ENCODE data around the gene GYS1.
A peak's percentile ranks its signal among the peaks of the same experiment; 100 is the strongest.

The GYS1 gene

GRCh38 chr19:48988286-48988685 is 4.8 kb downstream of the GYS1 start:
- no peak for DNase-seq

DNA sequence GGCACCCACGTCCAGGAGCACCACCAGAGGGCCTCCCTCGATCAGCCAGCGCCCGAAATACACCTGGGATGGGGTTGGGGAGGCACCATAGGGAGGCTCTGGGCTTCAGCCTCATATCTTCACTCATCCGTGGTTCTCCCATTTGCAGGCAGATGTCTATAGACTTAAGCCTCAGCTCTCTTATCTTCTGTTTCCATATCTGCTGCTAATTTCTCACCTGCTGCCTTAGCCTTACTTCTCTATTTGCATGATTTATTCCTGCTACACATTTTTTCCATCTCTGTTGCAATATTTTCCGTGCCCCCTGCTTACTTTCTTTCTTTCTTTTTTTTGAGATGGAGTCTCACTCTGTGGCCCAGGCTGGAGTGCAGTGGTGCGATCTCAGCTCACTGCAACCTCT is 5.8 kb downstream of the GYS1 start:
- DNase-seq = no peak

GRCh38 chr19:48986211-48986610 is 6.9 kb downstream of the GYS1 start:
- no peak for DNase-seq

GRCh38 chr19:48985711-48986110 is 7.4 kb downstream of the GYS1 start:
- DNase-seq = no peak

DNA sequence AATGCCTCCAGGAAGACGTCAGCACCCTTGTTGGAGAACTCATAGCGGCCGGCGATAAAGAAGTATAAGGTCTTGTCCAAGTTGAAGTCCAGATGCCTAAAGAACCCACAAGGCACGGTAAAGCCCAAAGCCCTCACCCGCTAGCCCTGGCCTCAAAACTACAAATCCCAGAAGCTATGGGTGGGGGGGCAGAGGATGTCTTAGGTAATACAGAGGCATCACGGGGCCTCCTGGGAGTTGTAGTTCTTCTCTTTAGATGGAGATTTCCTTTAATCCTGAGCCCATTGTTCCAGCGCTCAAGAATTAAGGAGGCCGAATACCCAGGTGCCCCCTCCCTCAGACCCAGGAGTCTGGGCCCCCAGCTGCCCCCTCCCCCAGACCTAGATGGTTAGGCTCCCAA is 10.8 kb downstream of the GYS1 start:
- DNase-seq = no peak

GRCh38 chr19:48977061-48977460 is 16.0 kb downstream of the GYS1 start:
- no peak for DNase-seq

DNA sequence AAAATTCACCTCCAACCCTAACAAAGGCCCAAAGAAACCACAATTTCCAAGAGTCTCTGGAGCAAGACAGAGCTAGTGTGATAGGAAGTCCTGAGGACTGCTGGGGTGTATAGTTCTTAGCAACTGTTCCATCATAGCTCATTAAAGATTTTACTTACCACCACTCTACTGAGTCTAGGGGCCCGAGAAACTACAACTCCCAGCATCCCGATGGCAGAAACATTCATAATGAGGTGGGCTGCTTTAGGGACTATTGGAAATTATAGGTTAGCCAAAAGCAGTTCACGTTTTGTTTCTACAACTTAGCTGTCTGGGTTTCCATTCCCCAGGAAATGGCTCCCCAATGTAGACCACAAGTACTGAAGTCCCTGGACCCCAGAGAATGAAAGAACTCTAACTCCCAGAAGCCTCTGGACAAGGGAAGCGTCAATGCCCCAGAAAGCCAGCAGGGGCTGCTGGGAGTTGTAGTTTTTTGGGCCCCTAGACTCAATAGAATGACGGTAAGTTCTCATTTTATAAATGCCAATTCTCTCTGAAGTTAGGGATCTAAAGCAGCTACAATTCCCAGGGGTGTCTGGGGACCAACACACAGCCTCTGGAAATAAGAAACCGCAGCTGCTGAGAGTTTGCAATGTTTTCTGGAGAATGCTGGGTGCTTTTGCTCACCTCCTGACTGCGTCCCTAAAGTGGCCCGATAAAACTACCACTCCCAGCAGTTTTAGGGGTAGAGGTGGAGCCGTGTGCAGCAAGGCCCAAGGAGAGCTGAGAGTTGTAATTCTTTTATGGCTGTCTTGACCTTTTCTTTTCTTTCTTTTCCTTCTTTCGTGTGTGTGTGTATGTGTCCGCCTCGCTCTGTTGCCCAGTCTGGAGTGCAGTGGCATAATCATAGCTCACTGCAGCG is 16.9 kb downstream of the GYS1 start:
- no peak for DNase-seq

GRCh38 chr19:48970923-48971395 is 22.1 kb downstream of the GYS1 start:
- DNase-seq = peak; percentile 88

DNA sequence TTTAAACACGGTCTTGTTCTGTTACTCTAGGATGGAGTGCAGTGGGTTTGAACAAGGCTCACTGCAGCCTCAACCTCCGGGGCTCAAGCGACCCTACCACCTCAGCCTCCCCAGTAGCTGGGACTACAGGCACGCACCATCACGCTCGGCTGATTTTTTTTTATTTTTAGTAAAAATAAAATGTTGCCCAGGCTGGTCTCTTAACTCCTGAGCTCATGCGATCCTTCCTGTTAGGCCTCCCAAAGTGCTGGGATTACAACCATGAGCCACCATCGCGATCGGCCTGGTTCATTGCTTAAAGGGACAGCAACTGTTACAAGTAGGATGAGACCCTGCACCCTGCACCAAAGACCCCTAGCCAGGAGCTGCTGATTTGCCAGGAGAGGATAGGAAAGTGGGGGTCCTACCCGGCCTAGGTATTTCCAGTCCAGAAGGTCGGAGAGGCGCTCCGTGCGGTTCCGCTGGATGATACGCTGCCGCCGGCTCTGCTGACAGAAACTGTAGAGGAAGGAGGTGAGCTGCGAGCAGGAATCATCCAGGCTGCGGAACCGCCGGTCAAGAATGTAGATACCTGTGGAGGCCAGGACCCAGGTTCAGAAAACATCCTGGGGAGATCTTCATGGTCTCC is 22.9 kb downstream of the GYS1 start:
- DNase-seq = no peak

DNA sequence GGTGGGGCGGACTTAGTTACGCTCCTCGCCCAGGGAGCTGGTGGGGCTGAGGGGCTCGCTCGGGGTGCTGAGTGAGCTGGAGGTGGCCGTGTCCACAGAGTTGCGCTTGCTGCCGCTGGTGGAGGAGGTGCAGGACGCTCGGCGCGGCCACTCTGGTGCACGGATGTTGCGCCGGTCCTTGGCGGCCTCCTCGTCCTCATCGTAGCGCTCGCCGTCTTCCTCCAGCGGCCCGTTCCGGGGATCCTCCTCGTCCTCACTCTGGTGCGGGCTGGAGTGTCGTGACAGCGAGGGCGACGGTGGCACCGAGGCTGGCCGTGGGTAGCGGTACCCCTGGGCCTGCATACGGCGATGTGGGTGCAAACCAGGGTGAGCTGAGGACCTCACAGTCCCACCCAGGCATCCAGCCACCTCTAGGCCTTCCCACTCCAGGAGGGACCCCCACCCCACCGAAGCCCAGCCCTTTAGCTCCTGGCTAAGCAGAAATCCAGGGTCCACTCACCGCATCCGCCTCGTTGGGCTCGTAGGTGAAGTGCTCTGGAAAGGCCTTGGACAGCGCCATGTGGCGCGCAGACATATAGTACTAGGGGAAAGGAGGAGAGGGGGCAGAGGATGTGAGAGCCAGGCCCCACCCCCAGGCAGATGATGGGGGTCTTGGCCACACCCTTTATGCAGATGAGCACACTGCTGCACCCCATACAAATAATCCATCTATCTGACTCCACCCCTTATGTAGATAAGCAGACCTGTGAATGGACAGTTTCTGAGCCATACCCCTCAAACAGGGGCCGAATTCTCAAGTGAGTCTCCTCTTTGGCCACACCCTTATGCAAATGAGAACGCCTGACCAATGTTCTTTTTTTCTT is 23.6 kb downstream of the GYS1 start:
- no peak for DNase-seq

DNA sequence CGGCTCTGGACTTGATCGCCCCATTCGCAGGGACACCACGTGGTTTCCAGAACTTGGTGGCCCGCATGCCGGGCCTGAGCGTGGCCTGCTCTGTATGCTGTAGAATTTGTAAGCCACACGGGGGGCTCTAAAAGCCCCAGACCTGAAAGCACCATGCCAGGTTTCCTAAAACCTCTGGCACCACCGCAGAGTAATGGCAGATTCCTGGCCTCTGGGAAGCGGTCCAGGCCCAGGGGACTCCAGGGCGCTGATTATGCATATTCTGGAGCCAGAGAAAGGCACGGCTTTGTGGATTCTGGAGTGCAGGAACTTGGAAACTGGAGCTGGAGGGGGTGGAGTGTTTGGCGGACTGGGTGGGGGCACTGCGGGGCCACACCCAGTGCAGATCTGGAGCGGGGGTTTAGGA is 24.3 kb downstream of the GYS1 start:
- no peak for DNase-seq

DNA sequence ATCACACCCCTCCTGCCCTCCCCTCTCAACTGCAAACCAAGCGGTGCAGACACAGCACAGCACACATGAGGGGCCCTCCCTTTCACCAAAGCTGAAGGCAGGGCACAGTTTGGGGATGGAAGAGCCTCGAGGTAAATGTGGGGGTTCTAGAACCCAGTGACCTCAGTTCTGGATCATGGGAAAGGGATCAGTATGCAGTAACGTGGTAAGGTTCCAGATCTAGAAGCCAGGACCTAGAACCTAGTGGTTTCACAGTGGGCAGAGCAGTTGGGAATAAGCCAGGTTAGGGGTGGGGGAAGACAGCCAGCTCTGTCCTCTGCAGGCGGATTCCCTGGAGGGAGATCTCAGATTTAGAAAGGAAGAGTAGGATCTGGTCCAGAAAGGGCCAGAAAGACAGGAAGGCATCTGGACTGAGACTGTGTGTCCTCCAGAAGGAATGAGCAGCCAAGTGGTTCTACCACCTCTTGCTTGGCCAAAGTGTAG is 24.9 kb downstream of the GYS1 start:
- no peak for DNase-seq

DNA sequence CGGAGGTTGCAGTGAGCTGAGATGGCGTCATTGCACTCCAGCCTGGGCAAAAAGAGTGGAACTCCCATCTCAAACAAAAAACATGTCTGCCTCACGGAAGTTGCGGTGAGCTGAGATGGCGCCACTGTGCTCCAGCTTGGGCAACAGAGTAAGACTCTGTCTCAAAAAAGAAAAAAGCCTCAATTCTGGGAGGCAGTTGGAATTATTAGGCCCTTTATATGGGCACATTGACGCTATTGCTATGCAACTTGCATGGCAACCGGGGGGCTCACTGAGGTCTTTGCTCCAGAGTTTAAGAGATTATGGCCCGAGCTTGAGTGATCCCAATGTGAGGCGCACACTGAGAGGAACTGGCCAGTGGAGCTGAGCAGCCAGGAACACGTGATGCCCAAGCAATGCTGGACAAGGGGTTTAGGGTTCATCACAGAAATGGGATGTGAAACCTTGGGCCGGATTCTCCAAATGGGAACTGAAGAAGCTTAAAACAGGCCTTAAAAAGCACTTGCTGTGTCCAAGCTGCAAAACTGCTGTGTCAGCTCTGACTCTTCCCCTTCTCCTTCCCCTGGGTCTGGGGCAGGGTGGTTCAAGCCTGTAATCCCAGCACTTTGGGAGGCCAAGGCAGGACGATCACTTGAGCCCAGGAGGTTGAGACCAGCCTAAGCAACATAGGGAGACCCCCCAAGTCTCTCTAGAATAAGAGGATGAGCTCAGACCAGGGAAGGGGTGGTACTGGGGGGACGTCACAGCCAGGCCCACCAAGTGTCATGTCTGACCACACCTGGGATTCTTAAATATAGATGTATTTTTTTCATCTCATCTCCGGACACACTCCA is 25.5 kb downstream of the GYS1 start:
- DNase-seq = no peak

GRCh38 chr19:48966541-48967345 is 26.4 kb downstream of the GYS1 start:
- DNase-seq = no peak

DNA sequence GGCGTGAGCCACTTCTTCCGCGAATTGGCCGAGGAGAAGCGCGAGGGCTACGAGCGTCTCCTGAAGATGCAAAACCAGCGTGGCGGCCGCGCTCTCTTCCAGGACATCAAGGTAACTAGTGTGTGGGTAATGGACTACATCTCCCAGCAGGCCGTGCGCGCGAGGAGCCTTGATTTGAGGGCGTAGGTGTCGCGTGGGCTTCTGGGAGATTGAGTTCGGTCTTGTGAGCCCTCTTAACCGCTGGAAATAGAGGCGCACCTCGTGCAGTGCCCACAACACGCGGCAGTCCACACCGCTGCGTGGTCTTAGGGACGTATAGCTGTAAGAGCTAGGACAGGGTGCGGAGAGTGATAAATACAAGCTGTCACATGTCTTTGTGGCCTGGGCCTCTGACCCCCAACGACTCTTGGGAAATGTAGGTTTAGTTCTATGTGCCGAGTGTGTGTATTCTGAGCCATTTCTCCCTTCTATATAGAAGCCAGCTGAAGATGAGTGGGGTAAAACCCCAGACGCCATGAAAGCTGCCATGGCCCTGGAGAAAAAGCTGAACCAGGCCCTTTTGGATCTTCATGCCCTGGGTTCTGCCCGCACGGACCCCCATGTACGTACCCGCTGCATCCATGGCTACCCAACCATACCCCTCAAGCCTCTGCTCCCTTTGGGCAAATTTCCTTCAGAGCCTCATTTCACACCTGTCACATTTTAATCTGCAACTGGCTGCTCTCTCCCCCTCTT is 27.1 kb downstream of the GYS1 start:
- DNase-seq = peak; percentile 93

- DNase-seq = peak; percentile 98
Measured at GRCh38 chr19:48965040-48965805, 27.9 kb downstream of the GYS1 start, which contains the start of gene FTL. FTL (plus strand) TSS chr19:48965309; CDS start chr19:48965508, 199 bp downstream.

GRCh38 chr19:48964205-48965039 is 28.7 kb downstream of the GYS1 start:
- DNase-seq = no peak

DNA sequence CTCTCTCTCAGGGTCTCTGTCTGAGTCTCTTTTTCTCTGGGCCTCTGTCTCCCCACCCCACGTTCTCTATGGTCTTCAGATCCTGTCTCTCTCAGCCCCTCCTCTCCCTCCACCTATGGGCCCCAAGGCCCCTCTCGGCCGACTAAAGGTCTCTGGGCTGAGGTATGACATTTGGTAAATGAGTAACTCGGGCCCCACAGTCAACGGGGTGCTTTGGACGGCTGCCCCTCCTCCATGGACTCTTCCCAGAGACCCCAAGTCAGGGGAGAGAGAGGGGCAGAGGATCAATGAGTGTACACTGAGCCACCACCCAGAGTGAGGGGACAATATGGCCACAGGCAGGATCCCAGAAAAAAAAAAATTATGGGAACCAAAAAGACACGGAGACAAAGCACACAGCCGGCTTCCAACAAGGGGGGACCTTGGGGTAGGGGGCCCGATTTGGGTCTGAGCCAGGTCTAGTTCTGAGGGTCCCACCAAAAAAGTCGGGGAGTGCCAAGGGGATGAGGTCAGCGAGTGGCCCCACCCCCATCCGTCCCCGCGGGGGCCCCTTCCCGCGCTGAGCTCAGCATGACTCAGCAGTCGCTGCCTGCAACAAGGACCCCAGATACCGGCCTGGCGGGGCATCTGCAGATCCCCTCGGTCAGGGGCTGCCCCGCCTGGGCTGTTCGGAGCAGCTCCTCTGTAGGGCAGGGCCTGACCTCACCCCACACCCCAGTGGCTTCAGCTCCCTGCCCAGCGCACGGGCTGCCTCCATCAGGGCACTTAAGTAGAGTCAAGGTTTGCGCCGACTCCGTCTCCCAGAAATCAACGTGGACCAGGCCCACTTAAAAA is 29.5 kb downstream of the GYS1 start:
- DNase-seq = peak; percentile 86
